PC-9 (cell line): Measurements from ENCODE around the gene CACNG7. TPM values are rescaled to one million over a fixed set of nuclear protein-coding genes. Genes with fewer than 3 reads are reported as not detected.

Experiments
- BruUV-seq: library from RNA; stranded (reverse); fragments of 400-500 nt; replicated peaks from 2 replicates; lab custom pipeline; 2021; lab: Mats Ljungman, UMichigan
- CTCF ChIA-PET: fragments of 300-600 bp; sonication (Branson Sonifier 250); formaldehyde crosslinking; loops from one replicate; lab custom pipeline; 2022; ENCODE audit warnings: antibody characterized with exemption; lab: Charles Lee
- POLR2A ChIA-PET: fragments of 300-600 bp; sonication (Branson Sonifier 250); formaldehyde crosslinking; loops from one replicate; lab custom pipeline; 2022; ENCODE audit warnings: antibody characterized with exemption; ENCODE audit not compliant: unreplicated experiment; lab: Charles Lee
- DNase-seq, 2 experiments: peaks; one replicate each; pipeline versions ENCODE4 v3.0.0 to v3.0.0-alpha.2; 2015 to 2022; ENCODE audit warnings: mixed read lengths in 1 of 2
- H2AFZ ChIP-seq: fragments of 200-600 bp; sonication (generic); 2 replicates; pipeline ENCODE4 v1.8.1; 2017; ENCODE audit warnings: antibody characterized with exemption
- H3F3A ChIP-seq: fragments of 200-600 bp; sonication (generic); 2 replicates; pipeline ENCODE4 v1.8.1; 2017; ENCODE audit warnings: antibody characterized with exemption, mild to moderate bottlenecking, low read depth; ENCODE audit not compliant: insufficient read depth
- H3K27ac ChIP-seq: fragments of 200-600 bp; sonication (generic); 2 replicates; pipeline ENCODE4 v1.6.1; 2016; ENCODE audit warnings: mixed run types
- H3K27me3 ChIP-seq: fragments of 200-600 bp; sonication (generic); 2 replicates; pipeline ENCODE4 v1.6.1; 2016; ENCODE audit warnings: low read depth, mixed run types; ENCODE audit not compliant: insufficient read depth
- H3K36me3 ChIP-seq: fragments of 200-600 bp; sonication (generic); 2 replicates; pipeline ENCODE4 v1.6.1; 2016; ENCODE audit warnings: low read depth, mixed run types
- H3K4me1 ChIP-seq: fragments of 200-600 bp; sonication (generic); replicated peaks from 2 replicates; pipeline ENCODE4 v1.6.1; 2016; ENCODE audit warnings: mixed run types; ENCODE audit not compliant: insufficient read depth
- H3K4me2 ChIP-seq: fragments of 200-600 bp; sonication (generic); 2 replicates; pipeline ENCODE4 v1.6.1; 2017; ENCODE audit warnings: mixed run types
- H3K4me3 ChIP-seq: fragments of 200-600 bp; sonication (generic); 2 replicates; pipeline ENCODE4 v1.6.1; 2016; ENCODE audit warnings: mixed run types
- H3K79me2 ChIP-seq: fragments of 200-600 bp; sonication (generic); 2 replicates; pipeline ENCODE4 v1.6.1; 2017; ENCODE audit warnings: low read depth, mixed run types
- H3K9me2 ChIP-seq: fragments of 200-600 bp; sonication (generic); 2 replicates; pipeline ENCODE4 v1.8.1; 2017; ENCODE audit warnings: mild to moderate bottlenecking; ENCODE audit not compliant: insufficient read depth
- H3K9me3 ChIP-seq: fragments of 200-600 bp; sonication (generic); 2 replicates; pipeline ENCODE4 v1.8.1; 2016; ENCODE audit warnings: low read depth; ENCODE audit not compliant: insufficient read depth
- H4K20me1 ChIP-seq: fragments of 200-600 bp; sonication (generic); 2 replicates; pipeline ENCODE4 v1.8.1; 2017; ENCODE audit not compliant: insufficient read depth
- CTCF ChIP-seq: fragments of 200-600 bp; sonication (generic); conservative IDR thresholded peaks from 2 replicates; pipeline ENCODE4 v1.6.1; 2017; ENCODE audit warnings: mixed run types, antibody characterized with exemption, mild to moderate bottlenecking, moderate library complexity
- EZH2 ChIP-seq: fragments of 200-600 bp; sonication (generic); IDR thresholded peaks from 2 replicates; pipeline ENCODE4 v1.8.0; 2017; ENCODE audit warnings: antibody characterized with exemption, low read depth
- intact Hi-C: fragments of 100-400 bp; cut with micrococcal nuclease; formaldehyde crosslinking; loops from one replicate; pipeline ENCODE4 v1.10.0; 2022; ENCODE audit not compliant: unreplicated experiment
- total RNA-seq: library from RNA; stranded (reverse); gene quantifications from 2 replicates; pipeline ENCODE4 v1.2.3, GENCODE V29; 2021

CACNG7 gene
- total RNA-seq, 1 experiment from 2014 or later = not detected

GRCh38 chr19:53980539-53981375, 71.7 kb downstream of the CACNG7 start:
- Histone ChIP-seq H3F3A (peaks cover 23% of the 10 kb centered on the region), H3K79me2 (no peaks in the 10 kb centered on the region), H2AFZ (no peak overlapping the region; the same call in 1 of the 2 replicates), H3K36me3 (no peaks in the 10 kb centered on the region), H3K27ac (peak overlapping the region; percentile 60), H3K4me3 (peak overlapping the region; percentile 42; the same call in 1 of the 2 replicates), H3K4me2 (peak overlapping the region; percentile 72), H3K9me3 (no peaks in the 10 kb centered on the region), H4K20me1 (no peaks in the 10 kb centered on the region), H3K27me3 (no peaks in the 10 kb centered on the region), H3K9me2 (no peaks in the 10 kb centered on the region), H3K4me1 (peaks cover 6% of the 10 kb centered on the region; the same call in 1 of the 2 replicates)
- intact Hi-C loops = loop anchor here (1.0 to 2.0 kb wide), 4 partner anchors 40 to 156 kb away; partner anchors contain the start of genes CNOT3 and MYADM
- ChIA-PET CTCF (interaction anchor here (0.6 to 1.6 kb wide), 7 partner anchors 40 to 580 kb away, joined by 3 to 8 read pairs (median 4); no protein-coding TSS in a partner anchor), POLR2A (interaction anchor here (0.6 to 1.7 kb wide), 8 partner anchors 10 to 483 kb away, joined by 3 to 49 read pairs (median 4); partner anchors contain the start of genes CNOT3, LENG9 and MYADM)
- DNase-seq = peak; percentile 60 to 94
- 0 out of 2 replicates have a peak, but pooled peaks have one; percentile 29 for TF ChIP-seq CTCF
- TF ChIP-seq EZH2 = no peak
- TSS peak; percentile 29 for BruUV-seq

GRCh38 chr19:53981376-53981951, 72.4 kb downstream of the CACNG7 start:
- H3F3A ChIP-seq = peaks cover 27% of the 10 kb centered on the region
- no TSS peak for BruUV-seq
- no peak overlapping the region for H2AFZ ChIP-seq
- POLR2A ChIA-PET = interaction anchor here (1.7 kb wide), 1 partner anchor 114 kb away, joined by 49 read pairs; the partner anchor contains the start of gene MYADM
- peaks cover 6% of the 10 kb centered on the region; the same call in 1 of the 2 replicates for H3K4me1 ChIP-seq
- H3K4me3 ChIP-seq = peak overlapping the region; percentile 42; the same call in 1 of the 2 replicates
- H3K27ac ChIP-seq = peak overlapping the region; percentile 60
- H3K9me3 ChIP-seq = no peaks in the 10 kb centered on the region
- CTCF ChIA-PET = interaction anchor here (0.6 to 1.6 kb wide), 2 partner anchors 43 to 189 kb away, joined by 5 to 6 read pairs; no protein-coding TSS in a partner anchor
- H3K36me3 ChIP-seq = no peaks in the 10 kb centered on the region
- peak overlapping the region; percentile 72 for H3K4me2 ChIP-seq
- DNase-seq = no peak
- TF ChIP-seq EZH2 (no peak), CTCF (no peak)
- intact Hi-C loops = loop anchor here (2.0 kb wide), 2 partner anchors 39 to 155 kb away; partner anchors contain the start of gene CNOT3
- no peaks in the 10 kb centered on the region for H3K27me3 ChIP-seq
- H3K79me2 ChIP-seq = no peaks in the 10 kb centered on the region
- no peaks in the 10 kb centered on the region for H4K20me1 ChIP-seq
- no peaks in the 10 kb centered on the region for H3K9me2 ChIP-seq

GRCh38 chr19:53982001-53982451, 72.9 kb downstream of the CACNG7 start:
- peaks cover 6% of the 10 kb centered on the region; the same call in 1 of the 2 replicates for H3K4me1 ChIP-seq
- intact Hi-C loops = no loop called here
- no peaks in the 10 kb centered on the region for H3K79me2 ChIP-seq
- no peak for DNase-seq
- no peak overlapping the region for H2AFZ ChIP-seq
- no peaks in the 10 kb centered on the region for H4K20me1 ChIP-seq
- peaks cover 29% of the 10 kb centered on the region for H3F3A ChIP-seq
- no peak overlapping the region for H3K4me2 ChIP-seq
- no peaks in the 10 kb centered on the region for H3K9me2 ChIP-seq
- BruUV-seq = no TSS peak
- no peak overlapping the region for H3K4me3 ChIP-seq
- no peaks in the 10 kb centered on the region for H3K27me3 ChIP-seq
- H3K36me3 ChIP-seq = no peaks in the 10 kb centered on the region
- H3K9me3 ChIP-seq = no peaks in the 10 kb centered on the region
- H3K27ac ChIP-seq = no peak overlapping the region
- ChIA-PET POLR2A (no interaction called here), CTCF (no interaction called here)
- no peak for TF ChIP-seq EZH2
- no peak for TF ChIP-seq CTCF
